ENCODE measurements around the gene GRK2.

Gene GRK2

GRCh38 chr11:67299471-67300191 lies 33.4 kb downstream of the GRK2 start:
- DNase-seq (ENCODE audit: low read depth, low spot score) = no peak

- no peak for DNase-seq (ENCODE audit: low read depth, low spot score)
These were observed 34.0 kb downstream of the GRK2 start for GRCh38 chr11:67300256-67300755.

GRCh38 chr11:67300756-67301312 lies 34.6 kb downstream of the GRK2 start:
- no peak for DNase-seq (ENCODE audit: low read depth, low spot score)

- DNase-seq (ENCODE audit: low read depth, low spot score) = no peak
These were observed 35.1 kb downstream of the GRK2 start for GRCh38 chr11:67301313-67301921.

GRCh38 chr11:67301951-67302516 lies 35.8 kb downstream of the GRK2 start:
- DNase-seq (ENCODE audit: low read depth, low spot score) = no peak

GRCh38 chr11:67302571-67303131 lies 36.4 kb downstream of the GRK2 start:
- no peak for DNase-seq (ENCODE audit: low read depth, low spot score)

- no peak for DNase-seq (ENCODE audit: low read depth, low spot score)
These were observed 37.0 kb downstream of the GRK2 start, which contains the start of gene SSH3 for GRCh38 chr11:67303132-67303834. TSS of gene SSH3 (plus strand) at chr11:67303530. CDS start at chr11:67303626, 96 bp downstream.

GRCh38 chr11:67303835-67304411 lies 37.6 kb downstream of the GRK2 start:
- DNase-seq (ENCODE audit: low read depth, low spot score) = no peak

GRCh38 chr11:67304511-67305113 lies 38.3 kb downstream of the GRK2 start:
- DNase-seq (ENCODE audit: low read depth, low spot score) = no peak

- DNase-seq (ENCODE audit: low read depth, low spot score) = no peak
These were observed 40.7 kb downstream of the GRK2 start for GRCh38 chr11:67306769-67307544.

GRCh38 chr11:67307545-67308001 lies 41.3 kb downstream of the GRK2 start:
- DNase-seq (ENCODE audit: low read depth, low spot score) = no peak

- DNase-seq (ENCODE audit: low read depth, low spot score) = no peak
These were observed 42.0 kb downstream of the GRK2 start for GRCh38 chr11:67308031-67308866.

GRCh38 chr11:67309166-67309565 lies 42.9 kb downstream of the GRK2 start:
- no peak for DNase-seq (ENCODE audit: low read depth, low spot score)

- DNase-seq (ENCODE audit: low read depth, low spot score) = no peak
These were observed 43.4 kb downstream of the GRK2 start for GRCh38 chr11:67309661-67310061.

GRCh38 chr11:67310246-67311050 lies 44.2 kb downstream of the GRK2 start:
- DNase-seq (ENCODE audit: low read depth, low spot score) = no peak

- no peak for DNase-seq (ENCODE audit: low read depth, low spot score)
These were observed 44.8 kb downstream of the GRK2 start for GRCh38 chr11:67311051-67311555.

- no peak for DNase-seq (ENCODE audit: low read depth, low spot score)
These were observed 45.3 kb downstream of the GRK2 start for GRCh38 chr11:67311556-67312082.

Measured in activated CD4-positive, CD25-positive, alpha-beta regulatory T cell treated with anti-CD3 and anti-CD28 coated beads, Interleukin-2, amount 50 U/mL, for 16 hours (primary cell).